ENCODE measurements around the gene PGP.

The PGP gene

GRCh38 chr16:2197765-2198164 lies 16.9 kb downstream of the PGP start:
- no peak for DNase-seq

- no peak for DNase-seq
These were observed 17.6 kb downstream of the PGP start for GRCh38 chr16:2196981-2197511.

- no peak for DNase-seq
These were observed 18.3 kb downstream of the PGP start, which contains the start of gene CASKIN1 for GRCh38 chr16:2196162-2196980. CASKIN1 (minus strand) TSS chr16:2196605; CDS start chr16:2196432, 173 bp downstream.

- DNase-seq: no peak
These were observed 19.1 kb downstream of the PGP start for GRCh38 chr16:2195322-2196161.

GRCh38 chr16:2194852-2195321 lies 19.8 kb downstream of the PGP start:
- DNase-seq: no peak

- DNase-seq: no peak
These were observed 20.3 kb downstream of the PGP start for GRCh38 chr16:2194166-2194834.

GRCh38 chr16:2191446-2191706 lies 23.3 kb downstream of the PGP start:
- DNase-seq: no peak

- no peak for DNase-seq
These were observed 23.8 kb downstream of the PGP start for GRCh38 chr16:2190659-2191445.

- DNase-seq: no peak
These were observed 24.5 kb downstream of the PGP start for GRCh38 chr16:2190002-2190658.

GRCh38 chr16:2189252-2189893 lies 25.3 kb downstream of the PGP start:
- no peak for DNase-seq

- no peak for DNase-seq
These were observed 26.2 kb downstream of the PGP start for GRCh38 chr16:2188395-2188794.

GRCh38 chr16:2187212-2187611 lies 27.4 kb downstream of the PGP start:
- DNase-seq: no peak

- DNase-seq: no peak
These were observed 28.1 kb downstream of the PGP start for GRCh38 chr16:2186505-2186904.

GRCh38 chr16:2186064-2186463 lies 28.6 kb downstream of the PGP start:
- no peak for DNase-seq

- DNase-seq: no peak
These were observed 29.7 kb downstream of the PGP start for GRCh38 chr16:2184962-2185361.

GRCh38 chr16:2184346-2184745 lies 30.3 kb downstream of the PGP start:
- no peak for DNase-seq

- no peak for DNase-seq
These were observed 31.0 kb downstream of the PGP start for GRCh38 chr16:2183671-2184070.

- DNase-seq: no peak
These were observed 32.7 kb downstream of the PGP start for GRCh38 chr16:2181952-2182351.

- DNase-seq: no peak
These were observed 33.4 kb downstream of the PGP start for GRCh38 chr16:2180962-2181923.

- no peak for DNase-seq
These were observed 34.2 kb downstream of the PGP start for GRCh38 chr16:2180461-2180860.
